A549 (cell line): ENCODE results near the gene CTDP1. TPM values are rescaled to one million over a fixed set of nuclear protein-coding genes. Genes with fewer than 3 reads are reported as not detected.

ENCODE experiments used
- ATAC-seq, 2 experiments: fragments of 200-7000 bp in 1 of 2; fragments of >200 bp in 1 of 2; cut with Nextera tagmentation in 1 of 2; cut with Tn5 transposase in 1 of 2; 3 replicates each; pipeline versions ENCODE4 v1.8.0 to v1.9.1; 2018 to 2020; ENCODE audit warnings: mild to moderate bottlenecking in 1 of 2, moderate library complexity in 1 of 2
- CTCF ChIA-PET: fragments of 300-600 bp; sonication (Branson Sonifier 250); formaldehyde crosslinking; extraction: SDS; loops from one replicate; lab custom pipeline; 2021; ENCODE audit warnings: antibody characterized with exemption, inconsistent platforms; lab: Yijun Ruan, JAX
- POLR2A ChIA-PET: fragments of 350-600 bp; formaldehyde crosslinking; extraction: SDS; loops from one replicate; lab custom pipeline; 2021; ENCODE audit warnings: antibody characterized with exemption, inconsistent platforms; lab: Yijun Ruan, JAX
- DNase-seq, 2 experiments: peaks; one replicate each; pipeline versions ENCODE4 v3.0.0 to v3.0.0-alpha.2; 2011 to 2016; ENCODE audit warnings: low read depth in 1 of 2, low spot score in 1 of 2
- FAIRE-seq: peaks from 2 replicates; lab custom pipeline; 2011; peaks lifted over from hg19 to GRCh38; lab: Jason Lieb, UNC
- H3K27ac ChIP-seq, 2 experiments: fragments of >200 bp; sonication (Bioruptor Twin); formaldehyde crosslinking; 3 replicates each; pipeline ENCODE4 v1.5.1; 2016 to 2017
- H3K4me1 ChIP-seq: fragments of >200 bp; sonication (Bioruptor Twin); formaldehyde crosslinking; 3 replicates; pipeline ENCODE4 v1.6.1; 2016
- H3K4me2 ChIP-seq: fragments of >200 bp; sonication (Bioruptor Twin); formaldehyde crosslinking; 3 replicates; pipeline ENCODE4 v1.6.1; 2016
- H3K4me3 ChIP-seq: fragments of >200 bp; sonication (Bioruptor Twin); formaldehyde crosslinking; 3 replicates; pipeline ENCODE4 v1.5.1; 2016
- H3K9me3 ChIP-seq: fragments of >200 bp; sonication (Bioruptor Twin); formaldehyde crosslinking; 3 replicates; pipeline ENCODE4 v1.6.1; 2016
- BHLHE40 ChIP-seq: IDR thresholded peaks from 2 replicates; pipeline ENCODE4 v1.6.1; 2012; ENCODE audit warnings: low read depth, low read length, inconsistent platforms
- CHD4 ChIP-seq: fragments of 200-600 bp; sonication (generic); IDR thresholded peaks from 2 replicates; pipeline ENCODE4 v1.6.1; 2016; ENCODE audit warnings: antibody characterized with exemption, mild to moderate bottlenecking, borderline replicate concordance
- EP300 ChIP-seq, 2 experiments: fragments of >200 bp; sonication (Bioruptor Twin); formaldehyde crosslinking; IDR thresholded peaks; 2 replicates in 1 of 2; 3 replicates in 1 of 2; pipeline ENCODE4 v1.6.1; 2016 to 2017
- FOSL2 ChIP-seq, 2 experiments: fragments of 450-650 bp in 1 of 2; fragments of >200 bp in 1 of 2; sonication (Bioruptor Twin) in 1 of 2; formaldehyde crosslinking; IDR thresholded peaks; 2 replicates each; pipeline versions ENCODE4 v1.5.0 to v1.6.1; 2016 to 2020; ENCODE audit warnings: mild to moderate bottlenecking in 1 of 2, moderate library complexity in 1 of 2
- HDAC2 ChIP-seq: fragments of 200-600 bp; sonication (generic); IDR thresholded peaks from 2 replicates; pipeline ENCODE4 v1.6.1; 2016
- HOXB13 ChIP-seq: fragments of 250-450 bp; sonication (Bioruptor Pico); IDR thresholded peaks from 2 replicates; pipeline ENCODE4 v1.5.0; 2020; ENCODE audit warnings: low read depth, mild to moderate bottlenecking, moderate library complexity
- MAFK ChIP-seq: fragments of 450-650 bp; IDR thresholded peaks from 2 replicates; pipeline ENCODE4 v1.6.1; 2014; ENCODE audit not compliant: partially characterized antibody
- MAZ ChIP-seq: fragments of 150-350 bp; IDR thresholded peaks from 2 replicates; pipeline ENCODE4 v1.6.1; 2014; ENCODE audit warnings: antibody characterized with exemption, low read depth, low read length, borderline replicate concordance
- MYC ChIP-seq: IDR thresholded peaks from 2 replicates; pipeline ENCODE4 v1.6.1; 2012; ENCODE audit warnings: mild to moderate bottlenecking, inconsistent platforms, low read length, improper control_type of control experiment, borderline replicate concordance
- NPAS2 ChIP-seq: fragments of 250-450 bp; sonication (Bioruptor Pico); IDR thresholded peaks from 2 replicates; pipeline ENCODE4 v1.8.0; 2022; ENCODE audit warnings: mild to moderate bottlenecking, moderate library complexity, borderline replicate concordance
- NR3C1 ChIP-seq: fragments of >200 bp; sonication (Bioruptor Twin); formaldehyde crosslinking; IDR thresholded peaks from 3 replicates; pipeline ENCODE4 v1.6.1; 2017
- PHF8 ChIP-seq: fragments of 200-600 bp; sonication (generic); IDR thresholded peaks from 2 replicates; pipeline ENCODE4 v1.6.1; 2016; ENCODE audit warnings: low read depth, mild to moderate bottlenecking, antibody characterized with exemption, moderate library complexity, borderline replicate concordance
- POLR2AphosphoS2 ChIP-seq: conservative IDR thresholded peaks from 2 replicates; pipeline ENCODE4 v1.6.1; 2012; ENCODE audit warnings: low read length, improper control_type of control experiment, inconsistent platforms
- RAD21 ChIP-seq, 2 experiments: fragments of >200 bp in 1 of 2; sonication (Bioruptor Twin) in 1 of 2; formaldehyde crosslinking in 1 of 2; IDR thresholded peaks in 1 of 2; conservative IDR thresholded peaks in 1 of 2; 2 replicates in 1 of 2; 3 replicates in 1 of 2; pipeline ENCODE4 v1.6.1; 2012 to 2018; ENCODE audit warnings: inconsistent platforms in 1 of 2
- SMC3 ChIP-seq: fragments of >200 bp; sonication (Bioruptor Twin); formaldehyde crosslinking; IDR thresholded peaks from 3 replicates; pipeline ENCODE4 v1.6.1; 2018; ENCODE audit warnings: inconsistent platforms
- TFCP2L1 ChIP-seq: fragments of 250-450 bp; sonication (Bioruptor Pico); IDR thresholded peaks from 2 replicates; pipeline ENCODE4 v1.5.0; 2021; ENCODE audit warnings: mild to moderate bottlenecking
- ZFP36 ChIP-seq: fragments of 450-650 bp; IDR thresholded peaks from 2 replicates; pipeline ENCODE4 v1.6.1; 2014; ENCODE audit warnings: borderline replicate concordance; ENCODE audit not compliant: partially characterized antibody
- ZNF302 ChIP-seq: fragments of 250-450 bp; sonication (Bioruptor Pico); IDR thresholded peaks from 2 replicates; pipeline ENCODE4 v1.9.0; 2021; ENCODE audit warnings: inconsistent platforms, mild to moderate bottlenecking, moderate library complexity
- ZSCAN20 ChIP-seq: fragments of 250-450 bp; sonication (Bioruptor Pico); IDR thresholded peaks from 2 replicates; pipeline ENCODE4 v1.8.0; 2022; ENCODE audit warnings: mild to moderate bottlenecking, moderate library complexity
- WGBS: methylation state at CpG from one replicate; pipeline ENCODE4 v1.1.6; 2017; ENCODE audit errors: missing lambda C conversion rate; 5-methylcytosine and 5-hydroxymethylcytosine counted together
- polyA plus RNA-seq, 4 experiments: library from polyadenylated mRNA; depleted of rRNA in 3 of 4; stranded (reverse); fragments of >200 nt; fragmentation: RNase III in 1 of 4; extraction: RNeasy Plus Mini Kit Qiagen cat#74134 plus additional on column Dnase treatment in 1 of 4; gene quantifications; 2 replicates in 3 of 4; 3 replicates in 1 of 4; pipeline ENCODE4 v1.2.3, GENCODE V29; 2011 to 2017
- TF ChIP-seq, protein P1 (sequence below): fragments of 200-600 bp; sonication (generic); IDR thresholded peaks from 2 replicates; pipeline ENCODE4 v1.6.1; 2016; ENCODE audit warnings: antibody characterized with exemption, mild to moderate bottlenecking, moderate library complexity
- TF ChIP-seq, protein P2 (sequence below): fragments of >200 bp; sonication (Bioruptor Twin); formaldehyde crosslinking; IDR thresholded peaks from 3 replicates; pipeline ENCODE4 v1.6.1; 2016
- TF ChIP-seq, protein P3 (sequence below): IDR thresholded peaks from 2 replicates; pipeline ENCODE4 v1.6.1; 2012; ENCODE audit warnings: low read depth, borderline replicate concordance

CTDP1 gene
- polyA plus RNA-seq, 2 of the 4 experiments (the other 2 are of a cell fraction), result 6.8 to 12.1 TPM

DNA sequence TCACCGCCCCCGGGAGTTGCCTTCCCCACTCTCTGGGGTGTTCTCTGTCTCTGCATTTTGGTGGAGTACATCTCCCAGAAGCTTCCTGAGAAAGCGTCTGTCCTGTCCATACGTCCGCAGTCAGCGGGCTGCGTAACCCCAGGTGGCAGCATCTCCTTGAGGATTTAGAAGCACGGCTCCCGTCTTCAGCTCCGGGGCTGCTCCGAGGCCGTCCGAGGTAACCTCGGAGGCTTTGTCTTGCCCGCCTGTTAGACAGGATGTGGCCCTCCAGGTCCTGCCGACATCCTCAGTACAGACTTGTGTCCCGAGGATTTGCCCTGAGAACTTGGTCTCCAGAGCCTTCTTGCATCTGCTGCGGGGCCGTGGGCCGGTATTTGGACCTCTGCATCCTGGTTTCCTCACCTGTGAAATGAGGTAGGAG lies 58.4 kb downstream of the CTDP1 start:
- WGBS, result 91% methylated on average over 9 of the region's 20 CpGs
- ATAC-seq (no peak), DNase-seq (no peak), FAIRE-seq (no peak)
- H3K9me3 ChIP-seq, result no peaks in the 10 kb centered on the region; the same call in 2 of the 3 replicates
- no peak overlapping the region for H3K4me3 ChIP-seq
- CTCF ChIA-PET, result no interaction called here
- H3K4me1 ChIP-seq, result no peaks in the 10 kb centered on the region
- no peak overlapping the region for H3K27ac ChIP-seq
- H3K4me2 ChIP-seq, result no peak overlapping the region
- POLR2A ChIA-PET, result no interaction called here
- TF ChIP-seq HDAC2 (no peak), BHLHE40 (no peak), ZFP36 (no peak), MAZ (no peak), MYC (no peak), RAD21 (conservative IDR thresholded peaks at IDR 0.05 in 1 of 2, IDR thresholded peaks at IDR 0.05 in 1 of 2) (no peak), FOSL2 (IDR thresholded peaks at IDR 0.05) (no peak), FOSL2 (CRISPR knock-in tag; IDR thresholded peaks at IDR 0.05) (no peak), EP300 (IDR thresholded peaks at IDR 0.05) (no peak), NPAS2 (CRISPR knock-in tag) (no peak), ZSCAN20 (no peak), CHD4 (no peak), MAFK (no peak), TFCP2L1 (CRISPR knock-in tag) (no peak), SMC3 (no peak), ZNF302 (CRISPR knock-in tag) (no peak), PHF8 (no peak), POLR2AphosphoS2 (no peak)
- TF ChIP-seq, protein P1, sequence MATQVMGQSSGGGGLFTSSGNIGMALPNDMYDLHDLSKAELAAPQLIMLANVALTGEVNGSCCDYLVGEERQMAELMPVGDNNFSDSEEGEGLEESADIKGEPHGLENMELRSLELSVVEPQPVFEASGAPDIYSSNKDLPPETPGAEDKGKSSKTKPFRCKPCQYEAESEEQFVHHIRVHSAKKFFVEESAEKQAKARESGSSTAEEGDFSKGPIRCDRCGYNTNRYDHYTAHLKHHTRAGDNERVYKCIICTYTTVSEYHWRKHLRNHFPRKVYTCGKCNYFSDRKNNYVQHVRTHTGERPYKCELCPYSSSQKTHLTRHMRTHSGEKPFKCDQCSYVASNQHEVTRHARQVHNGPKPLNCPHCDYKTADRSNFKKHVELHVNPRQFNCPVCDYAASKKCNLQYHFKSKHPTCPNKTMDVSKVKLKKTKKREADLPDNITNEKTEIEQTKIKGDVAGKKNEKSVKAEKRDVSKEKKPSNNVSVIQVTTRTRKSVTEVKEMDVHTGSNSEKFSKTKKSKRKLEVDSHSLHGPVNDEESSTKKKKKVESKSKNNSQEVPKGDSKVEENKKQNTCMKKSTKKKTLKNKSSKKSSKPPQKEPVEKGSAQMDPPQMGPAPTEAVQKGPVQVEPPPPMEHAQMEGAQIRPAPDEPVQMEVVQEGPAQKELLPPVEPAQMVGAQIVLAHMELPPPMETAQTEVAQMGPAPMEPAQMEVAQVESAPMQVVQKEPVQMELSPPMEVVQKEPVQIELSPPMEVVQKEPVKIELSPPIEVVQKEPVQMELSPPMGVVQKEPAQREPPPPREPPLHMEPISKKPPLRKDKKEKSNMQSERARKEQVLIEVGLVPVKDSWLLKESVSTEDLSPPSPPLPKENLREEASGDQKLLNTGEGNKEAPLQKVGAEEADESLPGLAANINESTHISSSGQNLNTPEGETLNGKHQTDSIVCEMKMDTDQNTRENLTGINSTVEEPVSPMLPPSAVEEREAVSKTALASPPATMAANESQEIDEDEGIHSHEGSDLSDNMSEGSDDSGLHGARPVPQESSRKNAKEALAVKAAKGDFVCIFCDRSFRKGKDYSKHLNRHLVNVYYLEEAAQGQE, result no peak
- TF ChIP-seq, protein P2, sequence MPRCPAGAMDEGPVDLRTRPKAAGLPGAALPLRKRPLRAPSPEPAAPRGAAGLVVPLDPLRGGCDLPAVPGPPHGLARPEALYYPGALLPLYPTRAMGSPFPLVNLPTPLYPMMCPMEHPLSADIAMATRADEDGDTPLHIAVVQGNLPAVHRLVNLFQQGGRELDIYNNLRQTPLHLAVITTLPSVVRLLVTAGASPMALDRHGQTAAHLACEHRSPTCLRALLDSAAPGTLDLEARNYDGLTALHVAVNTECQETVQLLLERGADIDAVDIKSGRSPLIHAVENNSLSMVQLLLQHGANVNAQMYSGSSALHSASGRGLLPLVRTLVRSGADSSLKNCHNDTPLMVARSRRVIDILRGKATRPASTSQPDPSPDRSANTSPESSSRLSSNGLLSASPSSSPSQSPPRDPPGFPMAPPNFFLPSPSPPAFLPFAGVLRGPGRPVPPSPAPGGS, result no peak
- TF ChIP-seq, protein P3, sequence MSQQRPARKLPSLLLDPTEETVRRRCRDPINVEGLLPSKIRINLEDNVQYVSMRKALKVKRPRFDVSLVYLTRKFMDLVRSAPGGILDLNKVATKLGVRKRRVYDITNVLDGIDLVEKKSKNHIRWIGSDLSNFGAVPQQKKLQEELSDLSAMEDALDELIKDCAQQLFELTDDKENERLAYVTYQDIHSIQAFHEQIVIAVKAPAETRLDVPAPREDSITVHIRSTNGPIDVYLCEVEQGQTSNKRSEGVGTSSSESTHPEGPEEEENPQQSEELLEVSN, result no peak

DNA sequence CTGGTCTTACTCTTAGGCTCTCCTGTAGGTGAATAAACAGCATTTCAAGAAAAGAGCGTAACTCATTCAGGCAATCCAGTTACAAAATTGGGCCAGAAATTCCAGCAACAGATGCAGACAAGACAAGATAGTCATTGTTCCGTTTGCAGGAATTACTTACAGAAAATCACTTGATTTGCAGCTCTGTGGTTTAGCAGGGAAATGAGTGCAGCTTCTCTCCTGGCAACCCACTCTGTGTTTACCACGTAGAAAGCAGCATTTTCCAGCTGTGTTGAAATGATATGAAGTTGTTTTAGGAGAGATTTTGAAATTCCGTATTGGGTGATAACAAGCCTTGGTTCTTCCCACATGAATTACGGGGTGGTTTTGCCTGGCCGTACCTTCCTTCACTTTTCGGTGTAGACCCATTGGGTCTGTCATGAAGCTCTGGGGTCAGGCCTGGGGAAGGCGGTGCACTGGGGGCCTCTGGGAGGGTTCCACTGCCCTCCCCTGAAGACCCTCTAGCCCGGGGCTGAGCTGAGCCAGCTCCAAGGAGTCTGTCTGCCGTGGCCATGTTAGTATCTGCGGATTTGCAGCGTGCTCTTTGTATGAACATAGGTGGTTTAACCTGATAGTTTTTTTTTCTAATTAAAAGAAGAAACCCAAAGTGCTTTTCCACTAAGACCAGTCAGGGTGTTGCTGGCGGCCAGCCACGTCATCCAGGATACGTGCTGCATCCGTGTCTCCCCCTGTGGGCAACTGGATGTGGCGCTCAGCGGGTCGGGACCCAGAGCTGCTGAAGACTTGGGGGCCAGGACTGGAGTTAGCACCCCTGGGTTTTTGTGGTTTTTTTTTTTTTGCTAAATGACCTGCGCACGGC lies 59.2 kb downstream of the CTDP1 start:
- no peak for TF ChIP-seq TFCP2L1 (CRISPR knock-in tag)
- no peak for TF ChIP-seq MYC
- no peak for TF ChIP-seq ZNF302 (CRISPR knock-in tag)
- no peak for TF ChIP-seq HOXB13 (CRISPR knock-in tag)
- TF ChIP-seq, protein P2, result no peak
- no peak for TF ChIP-seq NR3C1
- WGBS, result 94% methylated on average over 21 of the region's 21 CpGs
- Histone ChIP-seq H3K9me3 (no peaks in the 10 kb centered on the region; the same call in 2 of the 3 replicates), H3K27ac (no peak overlapping the region), H3K4me2 (no peak overlapping the region), H3K4me1 (no peaks in the 10 kb centered on the region), H3K4me3 (no peak overlapping the region)
- POLR2A ChIA-PET, result no interaction called here
- ATAC-seq (no peak), FAIRE-seq (no peak), DNase-seq (no peak)
- CTCF ChIA-PET, result no interaction called here
